Neuron (in vitro differentiated cells): Measurements from ENCODE around the gene ABT1.
"Not testable (repeated sequence)": the region's sequence is repeated elsewhere in the genome, so short reads cannot be mapped to it uniquely, and the experiment has no call there.

Source experiments
- H2AFZ ChIP-seq: one replicate; pipeline ENCODE4 v1.6.1; 2013; ENCODE audit warnings: low read depth, mild to moderate bottlenecking, inconsistent platforms, low read length, moderate library complexity
- H3K27me3 ChIP-seq: one replicate; pipeline ENCODE4 v1.6.1; 2013; ENCODE audit warnings: low read length; ENCODE audit not compliant: insufficient read depth
- H3K36me3 ChIP-seq: one replicate; pipeline ENCODE4 v1.6.1; 2013; ENCODE audit warnings: low read length; ENCODE audit not compliant: insufficient read depth
- H3K4me1 ChIP-seq: one replicate; pipeline ENCODE4 v1.6.1; 2013; ENCODE audit warnings: low read length; ENCODE audit not compliant: insufficient read depth
- H3K4me3 ChIP-seq: 2 replicates; pipeline ENCODE4 v1.5.1; 2013; ENCODE audit warnings: mild to moderate bottlenecking, low read length, moderate library complexity
- H3K9me3 ChIP-seq: one replicate; pipeline ENCODE4 v1.6.1; 2013; ENCODE audit warnings: low read length

Gene ABT1

GRCh38 chr6:26596579-26597388 lies at the start of gene ABT1:
Gene ABT1, plus strand, starts transcription at chr6:26596953. Its CDS starts 30 bp downstream, at chr6:26596983.
- no peaks in the 10 kb centered on the region for H3K9me3 ChIP-seq
- peaks cover 21% of the 10 kb centered on the region for H3K36me3 ChIP-seq
- no peak within 1 kb of the TSS for H2AFZ ChIP-seq
- peaks cover 15% of the 10 kb centered on the region for H3K4me1 ChIP-seq
- peaks cover 12% of the 10 kb centered on the region for H3K27me3 ChIP-seq
- H3K4me3 ChIP-seq, result peak within 1 kb of the TSS; percentile 75

GRCh38 chr6:26547363-26547762 lies 49.4 kb upstream of the ABT1 start:
- not testable (repeated sequence) for H3K9me3 ChIP-seq, H2AFZ ChIP-seq, H3K4me1 ChIP-seq, H3K4me3 ChIP-seq, H3K27me3 ChIP-seq
- H3K36me3 ChIP-seq, result peaks cover 31% of the 10 kb centered on the region

- peak overlapping the region; percentile 76 for H2AFZ ChIP-seq
- H3K4me3 ChIP-seq, result peak overlapping the region; percentile 16
- H3K4me1 ChIP-seq, result peaks cover 13% of the 10 kb centered on the region
- peaks cover 10% of the 10 kb centered on the region for H3K36me3 ChIP-seq
- no peaks in the 10 kb centered on the region for H3K9me3 ChIP-seq
- H3K27me3 ChIP-seq, result no peaks in the 10 kb centered on the region
Observed at GRCh38 chr6:26550250-26550993, 46.3 kb upstream of the ABT1 start.

GRCh38 chr6:26552205-26552604 lies 44.5 kb upstream of the ABT1 start:
- peak overlapping the region; percentile 56 for H2AFZ ChIP-seq
- no peaks in the 10 kb centered on the region for H3K27me3 ChIP-seq
- peaks cover 20% of the 10 kb centered on the region for H3K4me1 ChIP-seq
- no peaks in the 10 kb centered on the region for H3K9me3 ChIP-seq
- H3K36me3 ChIP-seq, result no peaks in the 10 kb centered on the region
- H3K4me3 ChIP-seq, result peak overlapping the region; percentile 60

GRCh38 chr6:26552640-26553188 lies 44.0 kb upstream of the ABT1 start:
- Histone ChIP-seq H3K36me3 (no peaks in the 10 kb centered on the region), H3K9me3 (no peaks in the 10 kb centered on the region), H3K4me3 (peak overlapping the region; percentile 60), H3K27me3 (no peaks in the 10 kb centered on the region), H2AFZ (peak overlapping the region; percentile 56), H3K4me1 (peaks cover 20% of the 10 kb centered on the region)

- H3K4me1 ChIP-seq, result peaks cover 20% of the 10 kb centered on the region
- H3K4me3 ChIP-seq, result peak overlapping the region; percentile 60
- peak overlapping the region; percentile 56 for H2AFZ ChIP-seq
- no peaks in the 10 kb centered on the region for H3K9me3 ChIP-seq
- H3K36me3 ChIP-seq, result no peaks in the 10 kb centered on the region
- H3K27me3 ChIP-seq, result no peaks in the 10 kb centered on the region
Observed at GRCh38 chr6:26553264-26553634, 43.5 kb upstream of the ABT1 start.

GRCh38 chr6:26553635-26554446 lies 42.9 kb upstream of the ABT1 start:
- Histone ChIP-seq H3K36me3 (no peaks in the 10 kb centered on the region), H3K9me3 (no peaks in the 10 kb centered on the region), H3K4me3 (peak overlapping the region; percentile 60), H2AFZ (peak overlapping the region; percentile 56), H3K27me3 (no peaks in the 10 kb centered on the region), H3K4me1 (peaks cover 20% of the 10 kb centered on the region)

GRCh38 chr6:26554447-26554696 lies 42.4 kb upstream of the ABT1 start:
- peaks cover 20% of the 10 kb centered on the region for H3K4me1 ChIP-seq

GRCh38 chr6:26554697-26555504 lies 41.9 kb upstream of the ABT1 start:
- peaks cover 20% of the 10 kb centered on the region for H3K4me1 ChIP-seq
- no peaks in the 10 kb centered on the region for H3K9me3 ChIP-seq
- H2AFZ ChIP-seq, result peak overlapping the region; percentile 40
- no peaks in the 10 kb centered on the region for H3K27me3 ChIP-seq
- H3K4me3 ChIP-seq, result peak overlapping the region; percentile 60
- no peaks in the 10 kb centered on the region for H3K36me3 ChIP-seq

More at GRCh38 chr6:26554447-26554696, 42.4 kb upstream of the ABT1 start:
- H3K4me3 ChIP-seq, result peak overlapping the region; percentile 60
- H2AFZ ChIP-seq, result no peak overlapping the region
- no peaks in the 10 kb centered on the region for H3K36me3 ChIP-seq
- H3K9me3 ChIP-seq, result no peaks in the 10 kb centered on the region
- H3K27me3 ChIP-seq, result no peaks in the 10 kb centered on the region

GRCh38 chr6:26555505-26556262 lies 41.1 kb upstream of the ABT1 start:
- Histone ChIP-seq H3K36me3 (no peaks in the 10 kb centered on the region), H3K27me3 (no peaks in the 10 kb centered on the region), H3K4me3 (peak overlapping the region; percentile 60)

GRCh38 chr6:26556263-26557070 lies 40.3 kb upstream of the ABT1 start:
- Histone ChIP-seq H2AFZ (peak overlapping the region; percentile 40), H3K36me3 (no peaks in the 10 kb centered on the region), H3K27me3 (no peaks in the 10 kb centered on the region), H3K9me3 (no peaks in the 10 kb centered on the region), H3K4me1 (peaks cover 20% of the 10 kb centered on the region), H3K4me3 (peak overlapping the region; percentile 60)

More at GRCh38 chr6:26555505-26556262, 41.1 kb upstream of the ABT1 start:
- Histone ChIP-seq H3K9me3 (no peaks in the 10 kb centered on the region), H2AFZ (peak overlapping the region; percentile 40), H3K4me1 (peaks cover 20% of the 10 kb centered on the region)
